Gastroesophageal sphincter (tissue), 4 donors: ENCODE results near the gene ORC3. TPM values are rescaled to one million over a fixed set of nuclear protein-coding genes. Genes with fewer than 3 reads are reported as not detected.
A peak's percentile ranks its signal among the peaks of the same experiment; 100 is the strongest.
"Not testable (repeated sequence)": the region's sequence is repeated elsewhere in the genome, so short reads cannot be mapped to it uniquely, and the experiment has no call there.

Source experiments
- ATAC-seq: fragments of 150-250 bp; one replicate; pipeline ENCODE4 v1.9.1; 2016; ENCODE audit warnings: mild to moderate bottlenecking, moderate library complexity
- H3K27ac ChIP-seq, 4 donors: fragments of 200-600 bp; sonication (generic) in 3 of 4; 1 replicate in 3 of 4; 2 replicates in 1 of 4; pipeline ENCODE4 v1.5.1; 2016 to 2019
- H3K27me3 ChIP-seq: fragments of 200-600 bp; sonication (generic); one replicate; pipeline ENCODE4 v1.5.1; 2019
- H3K36me3 ChIP-seq, 2 donors: fragments of 200-600 bp; sonication (generic); one replicate each; pipeline ENCODE4 v1.5.1; 2019; ENCODE audit warnings: control low read depth in 1 of 2
- H3K4me1 ChIP-seq, 3 donors: fragments of 200-600 bp; sonication (generic); 1 replicate in 2 of 3; 2 replicates in 1 of 3; pipeline ENCODE4 v1.5.1; 2016 to 2019; ENCODE audit warnings: control low read depth in 2 of 3
- H3K4me3 ChIP-seq, 2 donors: fragments of 200-600 bp; sonication (generic); one replicate each; pipeline ENCODE4 v1.5.1; 2019; ENCODE audit warnings: mild to moderate bottlenecking in 1 of 2, moderate library complexity in 1 of 2
- H3K9me3 ChIP-seq, 3 donors: fragments of 200-600 bp; sonication (generic); one replicate each; pipeline ENCODE4 v1.5.1; 2017 to 2019; ENCODE audit warnings: control low read depth in 2 of 3
- CTCF ChIP-seq, 4 experiments: fragments of 200-600 bp in 2 of 4; fragments of 450-650 bp in 2 of 4; sonication (generic) in 1 of 4; IDR thresholded peaks; one replicate each; pipeline ENCODE4 v1.5.1; 2017 to 2019; ENCODE audit warnings: antibody characterized with exemption in 4 of 4, mild to moderate bottlenecking in 2 of 4, moderate library complexity in 2 of 4
- EP300 ChIP-seq: sonication (generic); formaldehyde crosslinking; IDR thresholded peaks from one replicate; pipeline ENCODE4 v1.6.1; 2017; ENCODE audit warnings: antibody characterized with exemption, mild to moderate bottlenecking
- POLR2A ChIP-seq, 2 donors: fragments of 450-650 bp; IDR thresholded peaks; one replicate each; pipeline ENCODE4 v1.6.1; 2017; ENCODE audit warnings: antibody characterized with exemption in 2 of 2, mild to moderate bottlenecking in 2 of 2, moderate library complexity in 1 of 2
- POLR2AphosphoS5 ChIP-seq: sonication (generic); formaldehyde crosslinking; IDR thresholded peaks from one replicate; pipeline ENCODE4 v1.6.1; 2017; ENCODE audit warnings: antibody characterized with exemption
- WGBS, 2 donors: methylation state at CpG; one replicate each; pipeline ENCODE4 v1.1.5; 2018; ENCODE audit warnings: low coverage in 1 of 2; 5-methylcytosine and 5-hydroxymethylcytosine counted together
- total RNA-seq, 4 donors: library from RNA; depleted of rRNA; stranded (reverse); fragments of >200 nt; gene quantifications; one replicate each; pipeline ENCODE4 v1.1.0, GENCODE V29; 2016

ORC3 gene
- total RNA-seq, 4 donors from 2014 or later: 11.3 to 24.3 (median 14.1) TPM

GRCh38 chr6:87687296-87687695, 97.4 kb downstream of the ORC3 start:
- no peak overlapping the region for H3K27ac ChIP-seq
- H3K9me3 ChIP-seq: no peaks in the 10 kb centered on the region
- no peak for ATAC-seq
- H3K27me3 ChIP-seq: no peaks in the 10 kb centered on the region
- 30 to 43% methylated on average over 3 of the region's 3 CpGs for WGBS, 2 donors
- no peaks in the 10 kb centered on the region for H3K36me3 ChIP-seq
- peaks cover 5 to 90% (median 12%) of the 10 kb centered on the region in 3 donors for H3K4me1 ChIP-seq
- no peak overlapping the region for H3K4me3 ChIP-seq
- TF ChIP-seq POLR2AphosphoS5: no peak

GRCh38 chr6:87687893-87688292, 98.0 kb downstream of the ORC3 start:
- peaks cover 5 to 92% (median 8%) of the 10 kb centered on the region in 3 donors for H3K4me1 ChIP-seq
- ATAC-seq, H3K27me3 ChIP-seq, H3K9me3 ChIP-seq, H3K27ac ChIP-seq, H3K36me3 ChIP-seq, H3K4me3 ChIP-seq: not testable (repeated sequence)
- 84 to 97% methylated on average over 6 to 8 of the region's 9 CpGs for WGBS, 2 donors

- Histone ChIP-seq H3K36me3 (no peaks in the 10 kb centered on the region), H3K27ac (no peak overlapping the region), H3K27me3 (no peaks in the 10 kb centered on the region), H3K4me1 (peaks cover 3 to 97% (median 17%) of the 10 kb centered on the region in 3 donors), H3K4me3 (no peak overlapping the region), H3K9me3 (no peaks in the 10 kb centered on the region)
- ATAC-seq: no peak
- TF ChIP-seq EP300 (no peak), POLR2AphosphoS5 (no peak), POLR2A (IDR thresholded peaks at IDR 0.05) (no peak), CTCF (IDR thresholded peaks at IDR 0.05) (no peak)
- WGBS, 2 donors: 86 to 100% methylated on average over 1 to 3 of the region's 3 CpGs
These were observed 100.5 kb downstream of the ORC3 start for GRCh38 chr6:87690441-87690840.

GRCh38 chr6:87692086-87692485, 102.2 kb downstream of the ORC3 start:
- H3K9me3 ChIP-seq: no peaks in the 10 kb centered on the region
- TF ChIP-seq POLR2A (IDR thresholded peaks at IDR 0.05) (no peak), CTCF (IDR thresholded peaks at IDR 0.05) (no peak), POLR2AphosphoS5 (no peak)
- H3K27me3 ChIP-seq: no peaks in the 10 kb centered on the region
- peak overlapping the region in 1 of 4 donors; percentile 28 for H3K27ac ChIP-seq
- WGBS, 2 donors: 60 to 63% methylated on average over 2 of the region's 2 CpGs
- no peaks in the 10 kb centered on the region for H3K36me3 ChIP-seq
- no peak overlapping the region for H3K4me3 ChIP-seq
- H3K4me1 ChIP-seq: peaks cover 0 to 97% (median 23%) of the 10 kb centered on the region in 3 donors
- no peak for ATAC-seq

GRCh38 chr6:87696817-87697216, 106.9 kb downstream of the ORC3 start:
- H3K36me3 ChIP-seq, H3K27ac ChIP-seq, H3K4me3 ChIP-seq, H3K27me3 ChIP-seq, ATAC-seq, H3K9me3 ChIP-seq: not testable (repeated sequence)
- peaks cover 5 to 84% (median 24%) of the 10 kb centered on the region in 3 donors for H3K4me1 ChIP-seq
- WGBS, 2 donors: 83 to 91% methylated on average over 2 to 11 of the region's 12 CpGs

GRCh38 chr6:87697581-87698546, 107.9 kb downstream of the ORC3 start:
- ATAC-seq: no peak
- H3K27me3 ChIP-seq: no peaks in the 10 kb centered on the region
- 25 to 27% methylated on average over 8 of the region's 8 CpGs for WGBS, 2 donors
- no peaks in the 10 kb centered on the region for H3K9me3 ChIP-seq
- no peak for TF ChIP-seq EP300
- peak; percentile 16 for TF ChIP-seq POLR2AphosphoS5
- H3K36me3 ChIP-seq: no peaks in the 10 kb centered on the region
- H3K27ac ChIP-seq: peak overlapping the region in 3 of 4 donors; percentile 49 to 98 (median 52)
- H3K4me1 ChIP-seq: peaks cover 5 to 76% (median 24%) of the 10 kb centered on the region in 3 donors
- peak overlapping the region in 1 of 2 donors; percentile 91 for H3K4me3 ChIP-seq

- TF ChIP-seq EP300 (no peak), POLR2AphosphoS5 (no peak), CTCF (IDR thresholded peaks at IDR 0.05) (no peak), POLR2A (IDR thresholded peaks at IDR 0.05) (no peak)
- Histone ChIP-seq H3K4me1 (peaks cover 5 to 74% (median 28%) of the 10 kb centered on the region in 3 donors), H3K9me3 (no peaks in the 10 kb centered on the region), H3K4me3 (peak overlapping the region; percentile 20 to 91), H3K27me3 (no peaks in the 10 kb centered on the region), H3K27ac (peak overlapping the region in 3 of 4 donors; percentile 49 to 98 (median 52)), H3K36me3 (no peaks in the 10 kb centered on the region)
- 15 to 18% methylated on average over 2 of the region's 2 CpGs for WGBS, 2 donors
- ATAC-seq: no peak
These were observed 108.6 kb downstream of the ORC3 start for GRCh38 chr6:87698547-87699006.
